NCI-H1105 (cell line): ENCODE measurements around the gene AIF1L.

Source experiments
- DNase-seq: peaks from one replicate; lab custom pipeline; 2025; lab: John Stamatoyannopoulos, UW

AIF1L gene

DNA sequence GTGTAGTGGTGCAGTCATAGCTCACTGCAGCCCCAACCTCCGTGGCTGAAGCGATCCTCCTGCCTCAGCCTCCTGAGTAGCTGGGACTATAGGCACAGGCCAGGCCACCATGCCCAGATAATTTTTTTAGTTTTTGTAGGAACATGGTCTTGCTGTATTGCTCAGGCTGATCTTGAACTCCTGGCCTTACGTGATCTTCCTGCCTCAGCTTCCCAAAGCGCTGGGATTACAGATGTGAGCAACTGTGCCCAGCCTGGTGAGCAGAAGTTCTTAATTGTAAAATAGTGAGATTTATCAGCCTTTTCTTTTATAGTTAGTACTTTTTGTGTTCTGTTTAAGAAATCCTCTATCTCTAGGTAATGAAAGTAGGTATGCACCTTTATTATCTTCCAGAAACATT is 71.6 kb downstream of the AIF1L start:
- no peak for DNase-seq

DNA sequence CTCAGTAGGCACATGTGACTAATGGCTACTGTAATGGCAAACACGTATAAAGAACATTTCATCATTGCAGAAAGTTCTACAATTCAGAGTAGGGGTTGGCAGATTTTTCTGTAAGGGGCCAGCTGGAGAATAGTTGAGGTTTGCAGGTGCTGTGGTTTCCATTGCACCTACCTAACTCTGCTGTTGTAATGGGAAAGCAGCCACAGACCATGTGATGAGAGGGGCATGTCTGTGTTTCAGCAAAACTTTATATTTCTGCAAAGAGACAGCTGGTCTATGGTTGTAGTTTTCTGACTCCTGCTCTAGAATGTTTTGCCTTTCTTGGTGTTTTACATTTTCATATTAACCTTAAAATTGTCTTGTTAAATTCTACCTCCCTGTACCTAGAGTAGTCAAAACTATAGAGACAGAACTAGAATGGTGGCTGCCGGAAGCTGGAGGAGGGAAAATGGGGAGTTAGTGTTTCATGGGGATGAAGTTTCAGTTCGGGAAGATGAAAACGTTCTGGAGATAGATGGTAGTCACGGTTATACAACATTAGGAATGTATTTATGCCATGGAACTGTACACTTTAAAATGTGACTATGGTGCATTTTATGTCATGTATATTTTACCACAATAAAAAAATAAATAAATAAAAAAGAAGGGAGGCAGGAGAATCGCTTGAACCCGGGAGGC is 73.4 kb downstream of the AIF1L start:
- DNase-seq = no peak
